Measurements from ENCODE around the gene RUNX1.

RUNX1 gene

GRCh38 chr21:34871026-34871908 is 177.8 kb downstream of the RUNX1 start:
- DNase-seq: no peak

GRCh38 chr21:34870246-34870645 is 178.9 kb downstream of the RUNX1 start:
- DNase-seq: no peak

- DNase-seq: no peak
Observed at GRCh38 chr21:34869545-34869944, 179.6 kb downstream of the RUNX1 start.

DNA sequence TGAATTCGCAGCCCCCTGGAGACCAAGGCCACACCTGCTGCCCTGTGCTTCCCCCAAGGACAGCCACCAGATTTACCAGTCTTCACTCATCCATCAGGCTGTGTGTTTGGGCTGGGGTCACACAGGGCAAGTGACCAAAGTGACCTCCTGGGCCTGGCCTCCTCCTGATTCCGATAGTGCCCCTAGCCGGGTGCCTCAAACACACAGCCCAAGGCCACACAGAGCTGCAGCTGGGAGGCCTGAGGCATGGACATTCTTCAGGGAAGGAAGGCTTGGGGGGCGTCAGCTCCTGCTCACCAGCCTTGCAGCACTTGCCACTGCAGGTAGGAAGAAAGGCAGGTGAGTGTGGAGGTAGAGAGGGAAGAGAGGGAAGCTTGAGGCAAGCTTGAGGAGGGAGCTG is 181.3 kb downstream of the RUNX1 start:
- no peak for DNase-seq

DNA sequence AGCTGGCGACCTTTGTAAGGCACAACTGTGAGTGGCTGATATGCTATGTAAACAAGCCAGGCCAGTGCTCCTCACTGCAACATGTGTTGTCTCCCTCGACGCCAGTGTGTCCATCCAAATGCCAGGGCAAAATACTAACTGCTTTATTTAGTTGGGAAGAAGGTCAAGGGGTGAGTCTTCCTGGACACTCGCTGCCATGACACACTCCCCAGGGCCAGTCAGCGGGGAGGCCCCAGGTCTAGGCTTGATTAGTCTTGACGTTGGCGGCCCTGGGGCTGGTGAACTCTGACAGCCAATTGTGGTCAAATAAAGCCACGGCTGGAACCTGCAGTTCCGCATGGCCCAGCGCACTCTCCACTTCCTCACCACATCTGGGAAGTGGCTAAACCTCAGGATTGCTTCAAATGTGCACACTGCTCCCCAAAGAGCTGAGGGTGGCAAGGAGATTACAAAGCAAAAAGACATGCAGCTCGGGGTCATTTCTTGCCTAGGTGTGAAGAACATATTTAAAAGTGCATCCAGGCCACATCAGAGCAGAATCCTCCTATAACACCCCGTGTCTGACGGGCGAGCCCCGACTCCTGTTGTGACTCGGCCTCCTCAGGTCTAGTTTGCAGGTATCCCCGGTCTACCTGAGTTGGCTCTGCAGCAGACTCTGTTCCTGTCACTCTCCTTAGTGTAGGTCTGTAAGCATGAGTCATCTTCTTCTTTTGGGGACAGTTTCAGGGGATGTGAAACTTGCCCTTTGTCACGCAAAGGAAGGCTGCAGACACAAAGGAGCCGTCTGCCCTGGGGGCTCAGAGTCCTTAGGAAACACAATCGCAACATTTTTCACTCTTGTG is 183.5 kb downstream of the RUNX1 start:
- no peak for DNase-seq

DNA sequence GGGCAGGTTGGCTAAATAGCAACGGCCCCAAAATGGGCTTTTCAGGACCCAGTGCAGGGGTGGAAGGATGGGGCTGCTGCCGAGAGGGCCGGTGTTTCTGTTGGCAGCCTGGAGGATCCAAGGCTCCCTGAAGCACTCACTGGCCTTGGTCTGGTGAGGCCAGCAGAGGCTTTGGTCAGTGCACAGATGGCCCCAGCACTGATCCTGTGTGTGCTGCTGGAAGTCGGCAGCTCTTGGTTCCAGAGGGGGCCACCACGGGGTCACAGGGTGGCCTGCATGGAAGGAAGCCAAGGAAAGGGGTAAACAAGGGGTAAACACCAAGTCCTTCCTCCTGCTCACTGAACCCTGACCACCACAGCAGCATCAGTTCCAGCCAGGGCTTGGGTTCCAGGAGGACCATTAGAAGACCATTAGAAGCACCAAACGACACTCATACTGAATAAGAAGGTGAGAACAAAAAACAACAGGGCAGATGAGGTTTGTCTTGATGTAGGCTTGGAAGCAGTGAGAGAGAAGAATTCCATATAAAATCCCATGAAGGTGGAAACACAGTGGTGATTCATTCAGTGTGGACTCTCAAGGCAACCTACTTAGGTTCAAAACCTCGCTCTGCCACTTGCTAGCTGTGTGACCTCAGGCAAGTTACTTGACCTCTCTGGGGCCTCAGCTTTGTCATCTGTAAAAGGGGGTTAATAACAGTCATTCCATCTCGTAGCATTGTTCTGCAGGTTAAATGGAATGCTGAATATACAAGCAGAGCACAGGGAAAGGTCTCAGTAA is 184.5 kb downstream of the RUNX1 start:
- no peak for DNase-seq

DNA sequence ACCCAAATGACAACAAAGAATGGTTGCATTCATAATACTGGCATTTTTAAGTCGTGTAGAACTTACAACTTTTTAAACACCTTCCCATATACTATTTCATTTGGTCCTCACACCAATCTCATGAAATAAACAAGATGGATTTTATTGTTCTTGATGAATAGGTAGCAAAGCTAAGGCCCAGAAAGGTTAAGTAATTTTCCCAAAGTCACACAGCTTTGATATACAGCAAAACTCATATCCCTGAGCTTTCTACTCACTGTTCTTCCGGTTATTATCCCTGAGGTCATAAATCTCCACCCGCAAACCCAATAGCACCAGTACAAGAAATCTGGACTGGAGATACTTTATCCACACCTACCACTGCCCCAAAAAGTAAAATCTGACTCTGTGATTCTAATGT is 186.2 kb downstream of the RUNX1 start:
- DNase-seq: no peak

- no peak for DNase-seq
Observed at GRCh38 chr21:34861258-34861657, 187.8 kb downstream of the RUNX1 start.

GRCh38 chr21:34859976-34860653 is 189.0 kb downstream of the RUNX1 start:
- DNase-seq: no peak

DNA sequence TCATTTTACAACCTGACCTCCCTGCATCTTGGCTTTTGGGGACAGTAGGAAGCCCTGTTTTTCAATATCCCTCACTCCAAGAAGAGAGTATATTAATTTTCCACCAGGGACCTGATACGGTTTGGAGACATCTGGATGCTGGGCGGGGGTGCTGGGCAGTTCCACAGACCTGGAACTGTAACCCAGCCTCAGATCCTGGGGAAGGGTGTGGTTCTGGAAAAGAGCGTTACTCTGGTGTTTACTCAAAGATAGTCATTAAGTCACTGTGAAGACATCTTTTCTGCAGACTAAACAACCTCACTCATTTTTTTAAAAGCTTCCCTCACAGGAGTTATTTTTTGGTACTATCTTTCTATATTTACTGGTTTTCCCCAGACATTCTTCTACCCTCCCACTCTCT is 190.5 kb downstream of the RUNX1 start:
- no peak for DNase-seq

DNA sequence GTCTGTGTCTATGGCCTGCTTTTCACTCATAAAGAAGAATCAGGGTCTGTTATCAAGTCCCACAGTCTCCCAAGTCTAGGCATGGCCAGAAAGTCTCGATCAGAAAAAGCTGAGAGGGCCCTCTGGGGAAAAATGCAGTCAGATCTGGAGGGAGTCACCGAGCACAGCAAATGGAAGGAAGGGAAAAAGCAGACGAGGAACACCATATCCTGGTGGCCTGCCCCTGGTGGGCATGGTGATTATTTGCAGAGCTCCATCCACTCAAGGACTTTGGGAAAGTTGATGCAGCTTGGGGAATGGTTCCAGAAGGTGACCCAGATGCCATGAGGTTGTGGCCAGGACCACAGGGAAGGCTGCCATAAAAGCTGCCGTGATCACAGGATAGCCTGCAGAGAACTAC is 191.2 kb downstream of the RUNX1 start:
- no peak for DNase-seq

- DNase-seq: no peak
Observed at GRCh38 chr21:34857122-34857713, 191.9 kb downstream of the RUNX1 start.

DNA sequence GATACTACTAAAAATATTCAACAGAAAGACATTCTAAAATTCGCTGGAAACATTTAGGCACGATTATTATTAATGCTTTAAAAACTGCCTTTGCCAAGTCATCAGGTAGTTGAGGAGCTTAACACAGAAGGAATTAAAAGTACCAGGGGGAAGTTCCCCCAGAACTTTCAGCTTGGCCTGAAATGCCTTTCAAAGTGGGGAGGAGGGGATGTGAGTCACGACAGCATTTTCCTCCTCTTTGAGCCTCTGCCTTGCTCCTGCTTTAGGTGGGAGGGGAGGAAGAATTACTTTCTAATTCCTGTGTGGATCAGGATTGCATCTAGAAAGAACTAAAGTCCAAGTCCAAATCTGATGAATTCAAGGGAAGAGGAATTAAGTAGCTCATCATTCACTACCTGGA is 196.7 kb downstream of the RUNX1 start:
- DNase-seq: no peak

GRCh38 chr21:34850166-34850690 is 198.9 kb downstream of the RUNX1 start:
- no peak for DNase-seq

DNA sequence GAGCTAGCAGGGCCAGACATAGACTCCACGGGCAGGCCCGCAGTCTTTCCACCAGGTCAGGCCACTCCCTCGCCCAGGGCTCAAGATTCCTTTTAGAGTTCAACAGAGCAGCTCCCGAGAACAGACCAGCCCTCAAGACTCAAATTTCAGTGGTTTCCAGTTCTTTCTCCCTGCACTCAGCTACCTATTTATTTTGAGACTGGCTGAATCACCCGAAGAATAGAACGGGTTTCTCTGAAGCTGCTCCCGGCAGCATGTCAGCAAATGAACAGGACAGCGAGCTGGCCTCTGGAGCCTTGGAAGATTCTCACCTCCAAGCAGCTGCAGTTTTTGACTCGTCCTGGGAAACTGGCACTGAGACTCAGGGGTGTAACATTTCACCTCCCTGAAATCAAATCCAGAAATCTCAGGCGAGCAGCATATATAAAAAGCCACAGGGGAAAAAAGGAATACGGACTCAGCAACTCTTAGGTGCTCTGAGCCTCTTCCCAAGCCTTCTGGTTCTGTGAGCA is 202.4 kb downstream of the RUNX1 start:
- no peak for DNase-seq

GRCh38 chr21:34845521-34846451 is 203.3 kb downstream of the RUNX1 start:
- DNase-seq: no peak

GRCh38 chr21:34844924-34845238 is 204.2 kb downstream of the RUNX1 start:
- no peak for DNase-seq

DNA sequence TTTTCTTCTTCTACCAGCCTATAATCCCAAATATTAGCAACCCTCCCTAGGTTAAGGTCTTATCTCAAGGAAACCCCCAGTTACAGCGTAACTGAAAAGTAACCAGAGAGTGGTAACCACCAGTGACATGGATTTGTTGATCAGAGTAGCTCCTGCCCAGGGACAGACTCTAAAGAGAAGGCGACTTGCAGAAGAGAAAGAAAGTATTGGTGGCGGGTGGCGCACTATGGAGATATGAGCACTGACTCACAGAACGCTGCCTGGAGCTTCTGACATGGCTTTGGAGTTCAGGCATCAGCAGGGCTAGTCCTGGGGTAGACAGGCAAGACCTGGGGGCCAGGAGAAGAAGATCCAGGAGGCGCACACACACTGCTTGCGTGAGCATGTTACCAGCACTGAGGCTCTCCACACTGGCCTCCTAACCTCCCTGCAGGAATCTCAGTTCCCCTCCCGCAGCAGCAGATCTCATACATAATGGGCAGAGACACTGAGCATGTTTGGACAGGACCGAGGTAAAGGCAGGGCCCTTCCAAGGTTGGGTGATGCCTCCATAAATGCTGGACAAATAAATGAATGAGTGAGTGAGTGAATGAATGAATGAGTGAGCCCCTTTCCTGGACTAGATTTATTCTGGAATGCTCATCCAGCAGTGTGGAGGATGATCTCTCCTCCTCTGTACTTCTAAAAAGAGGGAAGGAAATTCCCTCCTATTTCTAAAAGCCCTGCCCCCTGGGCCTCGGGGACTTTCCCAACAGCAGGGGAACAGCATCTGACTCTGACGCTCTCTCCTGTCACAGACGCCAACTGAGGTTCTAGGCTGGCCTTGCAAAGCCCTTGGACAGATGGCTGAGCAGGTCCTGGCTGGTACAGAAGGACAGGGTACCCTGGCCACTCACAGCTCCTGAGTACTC is 204.8 kb downstream of the RUNX1 start:
- DNase-seq: no peak

DNA sequence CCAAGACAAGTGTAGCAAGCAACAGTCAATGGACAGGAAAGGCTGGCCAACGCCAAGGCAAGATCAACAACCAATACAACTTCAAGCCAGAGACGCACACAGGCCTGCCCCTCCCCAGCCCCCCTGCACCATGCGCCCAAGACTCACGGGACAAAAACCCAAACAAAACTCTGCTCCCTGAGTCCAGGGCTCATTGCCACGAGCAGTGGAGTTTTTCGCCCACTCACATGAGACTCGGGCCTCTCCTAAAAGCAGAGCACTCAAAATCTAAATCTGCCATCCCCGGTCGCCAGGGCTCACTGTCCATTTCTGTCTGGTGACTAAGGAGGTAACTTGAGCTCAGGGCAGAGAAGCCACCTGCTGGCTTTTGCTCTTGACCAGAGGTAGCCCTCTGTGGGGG is 205.5 kb downstream of the RUNX1 start:
- DNase-seq: no peak

GRCh38 chr21:34841154-34841553 is 207.9 kb downstream of the RUNX1 start:
- DNase-seq: no peak
